Measurements from ENCODE around the gene HSPA1L. TPM values are rescaled to one million over a fixed set of nuclear protein-coding genes. Genes with fewer than 3 reads are reported as not detected.
"Not testable (repeated sequence)": the region's sequence is repeated elsewhere in the genome, so short reads cannot be mapped to it uniquely, and the experiment has no call there.

HSPA1L gene
- polyA plus RNA-seq, 2 of the 4 experiments (the other 2 are of a cell fraction), result 1.2 to 1.7 TPM

GRCh38 chr6:31817133-31817928, 2.2 kb upstream of the HSPA1L start:
- Histone ChIP-seq H3K4me3 (peak overlapping the region; percentile 45), H3K4me1 (peaks cover 39% of the 10 kb centered on the region), H3K4me2 (peak overlapping the region; percentile 94), H3K27ac (peak overlapping the region; percentile 27 to 87; a peak in 5 of 6 replicates)
- 1% methylated on average over 14 of the region's 37 CpGs for WGBS (ENCODE audit: missing lambda C conversion rate)
- peak in 1 of 2 experiments; percentile 28; a peak in 1 of 5 replicates for TF ChIP-seq RAD21 (conservative IDR thresholded peaks at IDR 0.05 in 1 of 2, IDR thresholded peaks at IDR 0.05 in 1 of 2)
- FAIRE-seq; H3K9me3 ChIP-seq; ATAC-seq; DNase-seq (ENCODE audit: low read depth in 1 of 2, low spot score in 1 of 2): not testable (repeated sequence)
- CTCF ChIA-PET, result interaction anchor here (0.6 to 2.4 kb wide), 6 partner anchors 8 to 78 kb away, joined by 3 to 5 read pairs (median 4); partner anchors contain the start of gene MSH5
- POLR2A ChIA-PET, result interaction anchor here (2.3 kb wide), 1 partner anchor 10 kb away, joined by 13 read pairs; the partner anchor contains the start of gene HSPA1B

- peak overlapping the region; percentile 59 for H3K4me3 ChIP-seq
Measured at GRCh38 chr6:31814677-31815024, 432 bp downstream of the HSPA1L start.

GRCh38 chr6:31813465-31813849, 1.6 kb downstream of the HSPA1L start:
- no peak for FAIRE-seq
- peak overlapping the region; percentile 98 for H3K4me2 ChIP-seq
- H3K4me3 ChIP-seq, result peak overlapping the region; percentile 39; the same call in 1 of the 3 replicates
- peaks cover 12% of the 10 kb centered on the region for H3K4me1 ChIP-seq
- ChIA-PET CTCF (interaction anchor here (1.3 to 2.6 kb wide), 5 partner anchors 9 to 84 kb away, joined by 3 to 8 read pairs (median 4); partner anchors contain the start of genes DDAH2, HSPA1B and VARS1), POLR2A (interaction anchor here (0.7 to 3.1 kb wide), 4 partner anchors 13 to 305 kb away, joined by 3 to 82 read pairs (median 10); partner anchors contain the start of genes HSPA1B and NEU1)
- no peak for ATAC-seq
- DNase-seq (ENCODE audit: low read depth in 1 of 2, low spot score in 1 of 2), result no peak
- H3K9me3 ChIP-seq, result no peaks in the 10 kb centered on the region
- peak overlapping the region; percentile 87 to 97 for H3K27ac ChIP-seq
- WGBS (ENCODE audit: missing lambda C conversion rate), result 94% methylated on average over 7 of the region's 7 CpGs
- no peak for TF ChIP-seq PHF8 (IDR thresholded peaks at IDR 0.05; ENCODE audit: borderline replicate concordance, low read depth)
- TF ChIP-seq PBX3 (IDR thresholded peaks at IDR 0.05), result no peak
- no peak for TF ChIP-seq KDM1A (IDR thresholded peaks at IDR 0.05; ENCODE audit: low read depth)
- no peak for TF ChIP-seq MAX (IDR thresholded peaks at IDR 0.05)

More at GRCh38 chr6:31814677-31815024, 432 bp downstream of the HSPA1L start:
- POLR2A ChIA-PET, result interaction anchor here (0.6 to 3.1 kb wide), 32 partner anchors 8 to 1197 kb away, joined by 3 to 82 read pairs (median 5); partner anchors contain the start of genes ABHD16A, C6orf47, DDAH2 and GPANK1
- CTCF ChIA-PET, result interaction anchor here (0.7 to 2.6 kb wide), 6 partner anchors 8 to 45 kb away, joined by 3 to 8 read pairs (median 4); partner anchors contain the start of genes HSPA1B, LSM2 and VARS1
- 0% methylated on average over 11 of the region's 13 CpGs for WGBS (ENCODE audit: missing lambda C conversion rate)
- Histone ChIP-seq H3K27ac (peak overlapping the region; percentile 96 to 97), H3K4me1 (peaks cover 24% of the 10 kb centered on the region), H3K9me3 (no peaks in the 10 kb centered on the region), H3K4me2 (peak overlapping the region; percentile 98)
- FAIRE-seq (no peak), ATAC-seq (peak; percentile 74 to 81), DNase-seq (ENCODE audit: low read depth in 1 of 2, low spot score in 1 of 2) (peak; percentile 91 to 96)
- 0 out of 2 replicates have a peak, but pooled peaks have one; percentile 10 for TF ChIP-seq MAX (IDR thresholded peaks at IDR 0.05)
- peak; percentile 29; the same call in 1 of the 2 replicates for TF ChIP-seq POLR2A (IDR thresholded peaks at IDR 0.05; ENCODE audit: low read length)
- TF ChIP-seq KDM1A (IDR thresholded peaks at IDR 0.05; ENCODE audit: low read depth), result no peak

GRCh38 chr6:31811645-31812044, 3.4 kb downstream of the HSPA1L start:
- peaks cover 15% of the 10 kb centered on the region for H3K4me1 ChIP-seq
- ChIA-PET POLR2A (no interaction called here), CTCF (interaction anchor here (0.6 to 1.8 kb wide), 3 partner anchors 10 to 118 kb away, joined by 3 to 6 read pairs (median 3); partner anchors contain the start of gene VARS1)
- WGBS (ENCODE audit: missing lambda C conversion rate), result 93% methylated on average over 10 of the region's 12 CpGs
- no peak for FAIRE-seq
- H3K27ac ChIP-seq, result no peak overlapping the region
- no peak for TF ChIP-seq ESRRA (IDR thresholded peaks at IDR 0.05; ENCODE audit: borderline replicate concordance, low read length)
- no peak for TF ChIP-seq CBX2 (IDR thresholded peaks at IDR 0.05; ENCODE audit: borderline replicate concordance, low read depth)
- no peak for TF ChIP-seq E2F6 (IDR thresholded peaks at IDR 0.05; ENCODE audit: borderline replicate concordance, low read depth)
- TF ChIP-seq ZNF302 (CRISPR knock-in tag; IDR thresholded peaks at IDR 0.05), result no peak
- H3K4me3 ChIP-seq, result no peak overlapping the region
- H3K9me3 ChIP-seq, result no peaks in the 10 kb centered on the region
- ATAC-seq, result no peak
- DNase-seq (ENCODE audit: low read depth in 1 of 2, low spot score in 1 of 2), result no peak
- H3K4me2 ChIP-seq, result no peak overlapping the region

GRCh38 chr6:31808599-31808998, 6.5 kb downstream of the HSPA1L start:
- DNase-seq (ENCODE audit: low read depth in 1 of 2, low spot score in 1 of 2); H3K4me3 ChIP-seq; POLR2A ChIA-PET; H3K27ac ChIP-seq; FAIRE-seq; ATAC-seq; H3K4me2 ChIP-seq; H3K9me3 ChIP-seq: not testable (repeated sequence)
- peaks cover 17% of the 10 kb centered on the region for H3K4me1 ChIP-seq
- CTCF ChIA-PET, result interaction anchor here (1.1 to 2.1 kb wide), 3 partner anchors 9 to 21 kb away, joined by 3 to 8 read pairs (median 5); partner anchors contain the start of gene VARS1
- WGBS (ENCODE audit: missing lambda C conversion rate), result 85% methylated on average over 9 of the region's 10 CpGs
